GM23338 (cell line): Measurements from ENCODE around the gene IL13. TPM values are rescaled to one million over a fixed set of nuclear protein-coding genes. Genes with fewer than 3 reads are reported as not detected.

ENCODE experiments used
- ATAC-seq: fragments of 200-7000 bp; cut with Tn5 transposase; 3 replicates; pipeline ENCODE4 v1.9.1; 2020
- DNase-seq: peaks from one replicate; pipeline ENCODE4 v3.0.0-alpha.2; 2015; ENCODE audit warnings: low spot score
- H2AFZ ChIP-seq: fragments of 200-600 bp; sonication (generic); 2 replicates; pipeline ENCODE4 v1.8.0; 2016; ENCODE audit warnings: antibody characterized with exemption, mild to moderate bottlenecking, moderate library complexity
- H3F3A ChIP-seq: fragments of 200-600 bp; sonication (generic); replicated peaks from 2 replicates; pipeline ENCODE4 v1.8.0; 2017; ENCODE audit warnings: antibody characterized with exemption, mixed run types, low read depth
- H3K27ac ChIP-seq: fragments of 200-600 bp; sonication (generic); 2 replicates; pipeline ENCODE4 v1.6.1; 2016; ENCODE audit warnings: low read depth
- H3K27me3 ChIP-seq: fragments of 200-600 bp; sonication (generic); 2 replicates; pipeline ENCODE4 v1.8.0; 2016; ENCODE audit warnings: mild to moderate bottlenecking, mixed run types, moderate library complexity; ENCODE audit not compliant: insufficient read depth
- H3K36me3 ChIP-seq: fragments of 200-600 bp; sonication (generic); 2 replicates; pipeline ENCODE4 v1.8.0; 2016; ENCODE audit warnings: mild to moderate bottlenecking; ENCODE audit not compliant: insufficient read depth
- H3K4me1 ChIP-seq: fragments of 200-600 bp; sonication (generic); 2 replicates; pipeline ENCODE4 v1.8.0; 2016; ENCODE audit warnings: mild to moderate bottlenecking, moderate library complexity; ENCODE audit not compliant: insufficient read depth
- H3K4me2 ChIP-seq: fragments of 200-600 bp; sonication (generic); 2 replicates; pipeline ENCODE4 v1.7.1; 2017; ENCODE audit warnings: mixed run types
- H3K4me3 ChIP-seq: fragments of 200-600 bp; sonication (generic); 2 replicates; pipeline ENCODE4 v1.6.1; 2016; ENCODE audit warnings: mixed run types
- H3K79me2 ChIP-seq: fragments of 200-600 bp; sonication (generic); replicated peaks from 2 replicates; pipeline ENCODE4 v1.8.0; 2017; ENCODE audit warnings: mild to moderate bottlenecking; ENCODE audit not compliant: insufficient read depth
- H3K9me2 ChIP-seq: fragments of 200-600 bp; sonication (generic); 2 replicates; pipeline ENCODE4 v1.8.0; 2017; ENCODE audit not compliant: insufficient read depth
- H4K20me1 ChIP-seq: fragments of 200-600 bp; sonication (generic); replicated peaks from 2 replicates; pipeline ENCODE4 v1.8.0; 2017; ENCODE audit warnings: mild to moderate bottlenecking; ENCODE audit not compliant: insufficient read depth
- H3K27ac Mint-ChIP-seq: 2 replicates; pipeline ENCODE4 v1.8.0; 2020; ENCODE audit warnings: inconsistent platforms, mild to moderate bottlenecking, moderate library complexity, mixed read lengths
- H3K27me3 Mint-ChIP-seq: 3 replicates; pipeline ENCODE4 v1.8.0; 2022; ENCODE audit warnings: low read depth, mild to moderate bottlenecking, moderate library complexity, mixed read lengths, inconsistent platforms; ENCODE audit not compliant: insufficient read depth, poor library complexity
- H3K36me3 Mint-ChIP-seq: 3 replicates; pipeline ENCODE4 v1.8.0; 2021; ENCODE audit warnings: low read depth, mild to moderate bottlenecking, inconsistent platforms, moderate library complexity, mixed read lengths
- H3K4me1 Mint-ChIP-seq: 3 replicates; pipeline ENCODE4 v1.8.0; 2020; ENCODE audit warnings: mild to moderate bottlenecking, inconsistent platforms, mixed read lengths
- H3K4me3 Mint-ChIP-seq: 3 replicates; pipeline ENCODE4 v1.8.0; 2021; ENCODE audit warnings: moderate library complexity, mild to moderate bottlenecking, inconsistent platforms, mixed read lengths
- H3K9me3 Mint-ChIP-seq: 3 replicates; pipeline ENCODE4 v1.8.0; 2020; ENCODE audit warnings: moderate library complexity, mild to moderate bottlenecking, inconsistent platforms, mixed read lengths
- CREB1 ChIP-seq: fragments of 250-450 bp; sonication (Bioruptor Pico); IDR thresholded peaks from 2 replicates; pipeline ENCODE4 v1.5.0; 2020; ENCODE audit warnings: low read depth, mild to moderate bottlenecking, moderate library complexity
- EZH2 ChIP-seq: fragments of 200-600 bp; sonication (generic); IDR thresholded peaks from one replicate; pipeline ENCODE4 v1.8.0; 2017; ENCODE audit warnings: antibody characterized with exemption, mild to moderate bottlenecking, low read depth; ENCODE audit not compliant: unreplicated experiment
- JUNB ChIP-seq: IDR thresholded peaks from one replicate; pipeline ENCODE4 v1.6.1; 2016; ENCODE audit warnings: antibody characterized with exemption; ENCODE audit not compliant: unreplicated experiment
- ZNF331 ChIP-seq: fragments of 250-450 bp; sonication (Bioruptor Pico); IDR thresholded peaks from 2 replicates; pipeline ENCODE4 v1.5.0; 2020; ENCODE audit warnings: low read depth, mild to moderate bottlenecking, moderate library complexity
- polyA plus RNA-seq: library from polyadenylated mRNA; unstranded; fragments of >200 nt; fragmentation: Nextera tagmentation; extraction: Ambion mirVana; gene quantifications from 2 replicates; pipeline ENCODE4 v1.2.1, GENCODE V29; 2016
- total RNA-seq: library from RNA; depleted of rRNA; stranded (reverse); fragments of >200 nt; shearing (Covaris generic); gene quantifications from 2 replicates; pipeline ENCODE4 v1.2.3, GENCODE V29; 2014
- TF ChIP-seq, protein P1 (sequence below): fragments of 250-450 bp; sonication (Bioruptor Pico); IDR thresholded peaks from 2 replicates; pipeline ENCODE4 v1.5.0; 2020; ENCODE audit warnings: mild to moderate bottlenecking, moderate library complexity
- TF ChIP-seq, protein P2 (sequence below): IDR thresholded peaks from one replicate; pipeline ENCODE4 v1.6.1; 2018; ENCODE audit warnings: antibody characterized with exemption; ENCODE audit not compliant: unreplicated experiment

The IL13 gene
- total and polyA plus RNA-seq, 2 experiments from 2014 or later = not detected

DNA sequence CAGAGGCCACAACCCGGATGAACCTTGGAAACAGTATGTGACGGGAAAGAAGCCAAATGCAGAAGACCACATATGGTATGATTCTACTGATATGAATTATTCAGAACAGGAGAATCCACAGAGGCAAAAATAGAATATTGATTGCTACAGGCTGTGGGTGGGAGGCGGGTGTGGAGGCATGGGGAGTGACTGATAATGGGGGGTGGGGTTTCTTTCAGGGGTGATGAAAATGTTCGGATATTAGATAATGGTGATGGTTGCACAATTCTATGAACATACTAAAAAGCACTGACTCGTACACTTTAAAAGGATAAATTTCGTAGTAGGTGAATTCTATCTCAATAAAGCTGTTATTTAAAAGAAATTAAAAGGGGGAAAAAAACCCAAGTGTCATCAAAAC, 26.5 kb downstream of the IL13 start (continued):
- TF ChIP-seq, protein P1, sequence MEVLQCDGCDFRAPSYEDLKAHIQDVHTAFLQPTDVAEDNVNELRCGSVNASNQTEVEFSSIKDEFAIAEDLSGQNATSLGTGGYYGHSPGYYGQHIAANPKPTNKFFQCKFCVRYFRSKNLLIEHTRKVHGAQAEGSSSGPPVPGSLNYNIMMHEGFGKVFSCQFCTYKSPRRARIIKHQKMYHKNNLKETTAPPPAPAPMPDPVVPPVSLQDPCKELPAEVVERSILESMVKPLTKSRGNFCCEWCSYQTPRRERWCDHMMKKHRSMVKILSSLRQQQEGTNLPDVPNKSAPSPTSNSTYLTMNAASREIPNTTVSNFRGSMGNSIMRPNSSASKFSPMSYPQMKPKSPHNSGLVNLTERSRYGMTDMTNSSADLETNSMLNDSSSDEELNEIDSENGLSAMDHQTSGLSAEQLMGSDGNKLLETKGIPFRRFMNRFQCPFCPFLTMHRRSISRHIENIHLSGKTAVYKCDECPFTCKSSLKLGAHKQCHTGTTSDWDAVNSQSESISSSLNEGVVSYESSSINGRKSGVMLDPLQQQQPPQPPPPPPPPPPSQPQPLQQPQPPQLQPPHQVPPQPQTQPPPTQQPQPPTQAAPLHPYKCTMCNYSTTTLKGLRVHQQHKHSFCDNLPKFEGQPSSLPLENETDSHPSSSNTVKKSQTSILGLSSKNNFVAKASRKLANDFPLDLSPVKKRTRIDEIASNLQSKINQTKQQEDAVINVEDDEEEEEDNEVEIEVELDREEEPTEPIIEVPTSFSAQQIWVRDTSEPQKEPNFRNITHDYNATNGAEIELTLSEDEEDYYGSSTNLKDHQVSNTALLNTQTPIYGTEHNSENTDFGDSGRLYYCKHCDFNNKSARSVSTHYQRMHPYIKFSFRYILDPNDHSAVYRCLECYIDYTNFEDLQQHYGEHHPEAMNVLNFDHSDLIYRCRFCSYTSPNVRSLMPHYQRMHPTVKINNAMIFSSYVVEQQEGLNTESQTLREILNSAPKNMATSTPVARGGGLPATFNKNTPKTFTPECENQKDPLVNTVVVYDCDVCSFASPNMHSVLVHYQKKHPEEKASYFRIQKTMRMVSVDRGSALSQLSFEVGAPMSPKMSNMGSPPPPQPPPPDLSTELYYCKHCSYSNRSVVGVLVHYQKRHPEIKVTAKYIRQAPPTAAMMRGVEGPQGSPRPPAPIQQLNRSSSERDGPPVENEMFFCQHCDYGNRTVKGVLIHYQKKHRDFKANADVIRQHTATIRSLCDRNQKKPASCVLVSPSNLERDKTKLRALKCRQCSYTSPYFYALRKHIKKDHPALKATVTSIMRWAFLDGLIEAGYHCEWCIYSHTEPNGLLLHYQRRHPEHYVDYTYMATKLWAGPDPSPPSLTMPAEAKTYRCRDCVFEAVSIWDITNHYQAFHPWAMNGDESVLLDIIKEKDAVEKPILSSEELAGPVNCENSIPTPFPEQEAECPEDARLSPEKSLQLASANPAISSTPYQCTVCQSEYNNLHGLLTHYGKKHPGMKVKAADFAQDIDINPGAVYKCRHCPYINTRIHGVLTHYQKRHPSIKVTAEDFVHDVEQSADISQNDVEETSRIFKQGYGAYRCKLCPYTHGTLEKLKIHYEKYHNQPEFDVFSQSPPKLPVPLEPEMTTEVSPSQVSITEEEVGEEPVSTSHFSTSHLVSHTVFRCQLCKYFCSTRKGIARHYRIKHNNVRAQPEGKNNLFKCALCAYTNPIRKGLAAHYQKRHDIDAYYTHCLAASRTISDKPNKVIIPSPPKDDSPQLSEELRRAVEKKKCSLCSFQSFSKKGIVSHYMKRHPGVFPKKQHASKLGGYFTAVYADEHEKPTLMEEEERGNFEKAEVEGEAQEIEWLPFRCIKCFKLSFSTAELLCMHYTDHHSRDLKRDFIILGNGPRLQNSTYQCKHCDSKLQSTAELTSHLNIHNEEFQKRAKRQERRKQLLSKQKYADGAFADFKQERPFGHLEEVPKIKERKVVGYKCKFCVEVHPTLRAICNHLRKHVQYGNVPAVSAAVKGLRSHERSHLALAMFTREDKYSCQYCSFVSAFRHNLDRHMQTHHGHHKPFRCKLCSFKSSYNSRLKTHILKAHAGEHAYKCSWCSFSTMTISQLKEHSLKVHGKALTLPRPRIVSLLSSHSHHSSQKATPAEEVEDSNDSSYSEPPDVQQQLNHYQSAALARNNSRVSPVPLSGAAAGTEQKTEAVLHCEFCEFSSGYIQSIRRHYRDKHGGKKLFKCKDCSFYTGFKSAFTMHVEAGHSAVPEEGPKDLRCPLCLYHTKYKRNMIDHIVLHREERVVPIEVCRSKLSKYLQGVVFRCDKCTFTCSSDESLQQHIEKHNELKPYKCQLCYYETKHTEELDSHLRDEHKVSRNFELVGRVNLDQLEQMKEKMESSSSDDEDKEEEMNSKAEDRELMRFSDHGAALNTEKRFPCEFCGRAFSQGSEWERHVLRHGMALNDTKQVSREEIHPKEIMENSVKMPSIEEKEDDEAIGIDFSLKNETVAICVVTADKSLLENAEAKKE (CRISPR knock-in tag) = no peak
- TF ChIP-seq, protein P2, sequence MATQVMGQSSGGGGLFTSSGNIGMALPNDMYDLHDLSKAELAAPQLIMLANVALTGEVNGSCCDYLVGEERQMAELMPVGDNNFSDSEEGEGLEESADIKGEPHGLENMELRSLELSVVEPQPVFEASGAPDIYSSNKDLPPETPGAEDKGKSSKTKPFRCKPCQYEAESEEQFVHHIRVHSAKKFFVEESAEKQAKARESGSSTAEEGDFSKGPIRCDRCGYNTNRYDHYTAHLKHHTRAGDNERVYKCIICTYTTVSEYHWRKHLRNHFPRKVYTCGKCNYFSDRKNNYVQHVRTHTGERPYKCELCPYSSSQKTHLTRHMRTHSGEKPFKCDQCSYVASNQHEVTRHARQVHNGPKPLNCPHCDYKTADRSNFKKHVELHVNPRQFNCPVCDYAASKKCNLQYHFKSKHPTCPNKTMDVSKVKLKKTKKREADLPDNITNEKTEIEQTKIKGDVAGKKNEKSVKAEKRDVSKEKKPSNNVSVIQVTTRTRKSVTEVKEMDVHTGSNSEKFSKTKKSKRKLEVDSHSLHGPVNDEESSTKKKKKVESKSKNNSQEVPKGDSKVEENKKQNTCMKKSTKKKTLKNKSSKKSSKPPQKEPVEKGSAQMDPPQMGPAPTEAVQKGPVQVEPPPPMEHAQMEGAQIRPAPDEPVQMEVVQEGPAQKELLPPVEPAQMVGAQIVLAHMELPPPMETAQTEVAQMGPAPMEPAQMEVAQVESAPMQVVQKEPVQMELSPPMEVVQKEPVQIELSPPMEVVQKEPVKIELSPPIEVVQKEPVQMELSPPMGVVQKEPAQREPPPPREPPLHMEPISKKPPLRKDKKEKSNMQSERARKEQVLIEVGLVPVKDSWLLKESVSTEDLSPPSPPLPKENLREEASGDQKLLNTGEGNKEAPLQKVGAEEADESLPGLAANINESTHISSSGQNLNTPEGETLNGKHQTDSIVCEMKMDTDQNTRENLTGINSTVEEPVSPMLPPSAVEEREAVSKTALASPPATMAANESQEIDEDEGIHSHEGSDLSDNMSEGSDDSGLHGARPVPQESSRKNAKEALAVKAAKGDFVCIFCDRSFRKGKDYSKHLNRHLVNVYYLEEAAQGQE = no peak

GRCh38 chr5:132684922-132685720, 27.1 kb downstream of the IL13 start:
- H3K4me2 ChIP-seq = no peak overlapping the region
- H3K4me3 ChIP-seq = no peak overlapping the region
- H4K20me1 ChIP-seq = no peaks in the 10 kb centered on the region
- no peak for ATAC-seq
- H3K27ac ChIP-seq = no peak overlapping the region
- no peaks in the 10 kb centered on the region for H3K36me3 ChIP-seq
- H3F3A ChIP-seq = no peaks in the 10 kb centered on the region
- H3K4me3 Mint-ChIP-seq = no peak overlapping the region
- no peaks in the 10 kb centered on the region for H3K4me1 ChIP-seq
- H3K79me2 ChIP-seq = no peaks in the 10 kb centered on the region
- H3K9me3 Mint-ChIP-seq = no peaks in the 10 kb centered on the region
- H2AFZ ChIP-seq = no peak overlapping the region
- no peaks in the 10 kb centered on the region for H3K9me2 ChIP-seq
- no peaks in the 10 kb centered on the region for H3K36me3 Mint-ChIP-seq
- peaks cover 4% of the 10 kb centered on the region for H3K27me3 Mint-ChIP-seq
- no peak for DNase-seq
- no peaks in the 10 kb centered on the region for H3K27me3 ChIP-seq
- H3K27ac Mint-ChIP-seq = no peak overlapping the region
- TF ChIP-seq JUNB (no peak), ZNF331 (CRISPR knock-in tag) (no peak), EZH2 (no peak), CREB1 (CRISPR knock-in tag) (no peak)
- H3K4me1 Mint-ChIP-seq = peaks cover 3% of the 10 kb centered on the region
